Caco-2 (cell line): ENCODE results near the gene TMEM184C. TPM values are rescaled to one million over a fixed set of nuclear protein-coding genes. Genes with fewer than 3 reads are reported as not detected.

ENCODE experiments used
- BruUV-seq: library from RNA; stranded (reverse); fragments of 400-500 nt; replicated peaks from 2 replicates; lab custom pipeline; 2021; lab: Mats Ljungman, UMichigan
- CTCF ChIA-PET: fragments of 300-600 bp; sonication (Branson Sonifier 250); formaldehyde crosslinking; loops from one replicate; lab custom pipeline; 2022; ENCODE audit warnings: antibody characterized with exemption; lab: Charles Lee
- POLR2A ChIA-PET: fragments of 300-600 bp; sonication (Branson Sonifier 250); formaldehyde crosslinking; loops from one replicate; lab custom pipeline; 2022; ENCODE audit warnings: antibody characterized with exemption; lab: Charles Lee
- DNase-seq, 2 experiments: peaks; one replicate each; pipeline versions ENCODE4 v3.0.0 to v3.0.0-alpha.2; 2020 to 2022
- H3K27me3 ChIP-seq: replicated peaks from 2 replicates; pipeline ENCODE4 v1.6.0; 2011; ENCODE audit warnings: low read length; ENCODE audit not compliant: control insufficient read depth, insufficient read depth
- H3K36me3 ChIP-seq: 2 replicates; pipeline ENCODE4 v1.5.1; 2011; ENCODE audit warnings: low read length; ENCODE audit not compliant: control insufficient read depth, insufficient read depth
- H3K4me1 ChIP-seq: fragments of 250-450 bp; sonication (Bioruptor Pico); 2 replicates; pipeline ENCODE4 v1.5.1; 2020; ENCODE audit warnings: mild to moderate bottlenecking
- H3K4me3 ChIP-seq: 2 replicates; pipeline ENCODE4 v1.5.1; 2011; ENCODE audit warnings: low read depth, mild to moderate bottlenecking, control low read depth, low read length
- H3K9me3 ChIP-seq: fragments of 250-450 bp; sonication (Bioruptor Pico); 2 replicates; pipeline ENCODE4 v1.5.1; 2020; ENCODE audit warnings: mild to moderate bottlenecking, moderate library complexity
- H3K27ac Mint-ChIP-seq: one replicate; pipeline ENCODE4 v1.8.0; 2022; ENCODE audit warnings: mixed read lengths; ENCODE audit not compliant: unreplicated experiment
- H3K27me3 Mint-ChIP-seq: one replicate; pipeline ENCODE4 v1.8.0; 2022; ENCODE audit warnings: mixed read lengths; ENCODE audit not compliant: insufficient read depth, unreplicated experiment
- H3K36me3 Mint-ChIP-seq: one replicate; pipeline ENCODE4 v1.8.0; 2022; ENCODE audit warnings: mild to moderate bottlenecking, mixed read lengths; ENCODE audit not compliant: insufficient read depth, unreplicated experiment
- H3K4me1 Mint-ChIP-seq: one replicate; pipeline ENCODE4 v1.8.0; 2022; ENCODE audit warnings: low read depth, mixed read lengths; ENCODE audit not compliant: unreplicated experiment
- H3K4me3 Mint-ChIP-seq: one replicate; pipeline ENCODE4 v1.8.0; 2022; ENCODE audit warnings: mild to moderate bottlenecking, moderate library complexity, mixed read lengths; ENCODE audit not compliant: unreplicated experiment
- H3K9me3 Mint-ChIP-seq: one replicate; pipeline ENCODE4 v1.8.0; 2022; ENCODE audit warnings: mixed read lengths; ENCODE audit not compliant: unreplicated experiment
- intact Hi-C: fragments of 100-400 bp; cut with micrococcal nuclease; formaldehyde crosslinking; loops from one replicate; pipeline ENCODE4 v1.10.0; 2022; ENCODE audit not compliant: unreplicated experiment
- total RNA-seq: library from RNA; stranded (reverse); gene quantifications from 2 replicates; pipeline ENCODE4 v1.2.3, GENCODE V29; 2022
- TF ChIP-seq, protein P1 (sequence below), 2 experiments: fragments of 200-600 bp in 1 of 2; IDR thresholded peaks; 1 replicate in 1 of 2; 2 replicates in 1 of 2; pipeline versions ENCODE4 v1.5.1 to v1.8.0; 2011 to 2022; ENCODE audit warnings: antibody characterized with exemption in 1 of 2, control low read depth in 1 of 2, inconsistent platforms in 1 of 2, low read depth in 1 of 2, low read length in 1 of 2, mild to moderate bottlenecking in 1 of 2, moderate library complexity in 1 of 2; ENCODE audit not compliant: insufficient read depth in 1 of 2, severe bottlenecking in 1 of 2, unreplicated experiment in 1 of 2

Gene TMEM184C
- total RNA-seq, 1 experiment from 2014 or later, result 36.2 TPM

DNA sequence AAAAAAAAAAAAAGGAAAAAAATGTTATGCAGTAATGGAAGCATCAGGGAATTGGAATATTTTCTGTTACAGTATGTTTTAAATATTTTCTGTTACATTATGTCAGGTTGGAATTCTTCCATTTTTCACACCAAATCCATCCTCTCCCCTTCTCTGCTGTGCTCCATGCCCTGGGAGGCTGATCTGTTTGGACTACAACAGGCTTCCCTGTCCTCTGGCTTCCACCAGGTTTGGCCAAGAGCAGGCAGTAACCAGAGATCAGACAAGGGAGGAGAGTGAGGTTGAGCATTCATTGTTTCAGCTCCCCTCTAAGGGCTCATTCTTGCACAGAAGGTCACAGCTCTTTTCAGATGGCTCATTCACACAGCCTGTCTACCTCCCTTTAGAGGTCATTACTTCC lies 11.7 kb upstream of the TMEM184C start:
- Histone ChIP-seq H3K27me3 (no peaks in the 10 kb centered on the region), H3K9me3 (no peaks in the 10 kb centered on the region), H3K4me1 (no peaks in the 10 kb centered on the region), H3K36me3 (no peaks in the 10 kb centered on the region), H3K4me3 (no peak overlapping the region)
- Mint-ChIP-seq H3K36me3 (no peaks in the 10 kb centered on the region), H3K4me3 (no peak overlapping the region), H3K27ac (no peak overlapping the region), H3K4me1 (no peaks in the 10 kb centered on the region), H3K9me3 (no peaks in the 10 kb centered on the region), H3K27me3 (no peaks in the 10 kb centered on the region)
- intact Hi-C loops, result no loop called here
- no TSS peak for BruUV-seq
- ChIA-PET CTCF (interaction anchor here (0.5 kb wide), 1 partner anchor 262 kb away, joined by 3 read pairs; no protein-coding TSS in a partner anchor), POLR2A (no interaction called here)
- TF ChIP-seq, protein P1, sequence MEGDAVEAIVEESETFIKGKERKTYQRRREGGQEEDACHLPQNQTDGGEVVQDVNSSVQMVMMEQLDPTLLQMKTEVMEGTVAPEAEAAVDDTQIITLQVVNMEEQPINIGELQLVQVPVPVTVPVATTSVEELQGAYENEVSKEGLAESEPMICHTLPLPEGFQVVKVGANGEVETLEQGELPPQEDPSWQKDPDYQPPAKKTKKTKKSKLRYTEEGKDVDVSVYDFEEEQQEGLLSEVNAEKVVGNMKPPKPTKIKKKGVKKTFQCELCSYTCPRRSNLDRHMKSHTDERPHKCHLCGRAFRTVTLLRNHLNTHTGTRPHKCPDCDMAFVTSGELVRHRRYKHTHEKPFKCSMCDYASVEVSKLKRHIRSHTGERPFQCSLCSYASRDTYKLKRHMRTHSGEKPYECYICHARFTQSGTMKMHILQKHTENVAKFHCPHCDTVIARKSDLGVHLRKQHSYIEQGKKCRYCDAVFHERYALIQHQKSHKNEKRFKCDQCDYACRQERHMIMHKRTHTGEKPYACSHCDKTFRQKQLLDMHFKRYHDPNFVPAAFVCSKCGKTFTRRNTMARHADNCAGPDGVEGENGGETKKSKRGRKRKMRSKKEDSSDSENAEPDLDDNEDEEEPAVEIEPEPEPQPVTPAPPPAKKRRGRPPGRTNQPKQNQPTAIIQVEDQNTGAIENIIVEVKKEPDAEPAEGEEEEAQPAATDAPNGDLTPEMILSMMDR (IDR thresholded peaks at IDR 0.05; ENCODE audit: insufficient read depth in 1 of 2, low read depth in 1 of 2, low read length in 1 of 2, severe bottlenecking in 1 of 2, unreplicated experiment in 1 of 2), result no peak
- no peak for DNase-seq

DNA sequence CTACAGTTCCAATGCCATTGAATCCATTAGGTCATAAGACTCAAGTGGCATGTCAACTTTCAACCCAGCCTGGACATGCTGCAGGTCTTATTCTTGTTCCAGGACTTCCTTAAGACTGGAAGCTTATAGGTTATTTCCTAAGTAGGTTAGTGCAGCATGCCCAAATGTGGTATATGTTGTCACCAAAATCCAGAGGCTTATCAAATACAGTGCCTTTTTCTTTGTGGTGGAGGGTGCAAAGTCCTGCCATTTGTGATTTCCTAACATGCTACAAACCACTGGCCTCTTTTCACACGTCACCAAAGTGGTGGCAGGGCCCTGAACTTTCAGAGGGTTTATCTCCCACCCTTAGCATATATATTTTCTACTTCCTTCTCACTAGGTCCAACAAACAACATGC lies 9.7 kb upstream of the TMEM184C start:
- no peaks in the 10 kb centered on the region for H3K36me3 Mint-ChIP-seq

GRCh38 chr4:147610686-147611085 lies 6.5 kb upstream of the TMEM184C start:
- Histone ChIP-seq H3K36me3 (no peaks in the 10 kb centered on the region), H3K4me1 (no peaks in the 10 kb centered on the region), H3K27me3 (no peaks in the 10 kb centered on the region), H3K4me3 (no peak overlapping the region), H3K9me3 (no peaks in the 10 kb centered on the region)
- H3K27me3 Mint-ChIP-seq, result no peaks in the 10 kb centered on the region
- intact Hi-C loops, result no loop called here
- no peak for DNase-seq
- BruUV-seq, result no TSS peak
- ChIA-PET CTCF (no interaction called here), POLR2A (no interaction called here)
- H3K4me3 Mint-ChIP-seq, result no peak overlapping the region
- no peaks in the 10 kb centered on the region for H3K9me3 Mint-ChIP-seq
- no peaks in the 10 kb centered on the region for H3K4me1 Mint-ChIP-seq
- no peaks in the 10 kb centered on the region for H3K36me3 Mint-ChIP-seq
- TF ChIP-seq, protein P1 (IDR thresholded peaks at IDR 0.05; ENCODE audit: insufficient read depth in 1 of 2, low read depth in 1 of 2, low read length in 1 of 2, severe bottlenecking in 1 of 2, unreplicated experiment in 1 of 2), result no peak
- H3K27ac Mint-ChIP-seq, result no peak overlapping the region

More for the DNA sequence above, 9.7 kb upstream of the TMEM184C start:
- Histone ChIP-seq H3K36me3 (no peaks in the 10 kb centered on the region), H3K9me3 (no peaks in the 10 kb centered on the region), H3K27me3 (no peaks in the 10 kb centered on the region), H3K4me1 (no peaks in the 10 kb centered on the region), H3K4me3 (no peak overlapping the region)
- intact Hi-C loops, result no loop called here
- no peak for DNase-seq
- Mint-ChIP-seq H3K27me3 (no peaks in the 10 kb centered on the region), H3K4me1 (no peaks in the 10 kb centered on the region), H3K4me3 (no peak overlapping the region), H3K9me3 (no peaks in the 10 kb centered on the region), H3K27ac (no peak overlapping the region)
- CTCF ChIA-PET, result no interaction called here
- TF ChIP-seq, protein P1 (IDR thresholded peaks at IDR 0.05; ENCODE audit: insufficient read depth in 1 of 2, low read depth in 1 of 2, low read length in 1 of 2, severe bottlenecking in 1 of 2, unreplicated experiment in 1 of 2), result no peak
- POLR2A ChIA-PET, result no interaction called here
- BruUV-seq, result no TSS peak
